ENCODE results near the gene IPCEF1. TPM values are rescaled to one million over a fixed set of nuclear protein-coding genes. Genes with fewer than 3 reads are reported as not detected.
"Not testable (repeated sequence)": the region's sequence is repeated elsewhere in the genome, so short reads cannot be mapped to it uniquely, and the experiment has no call there.

The IPCEF1 gene
- total RNA-seq, 4 donors from 2014 or later = 0.42 to 9.0 (median 3.1) TPM

- TF ChIP-seq EP300 (IDR thresholded peaks at IDR 0.05) = no peak
- no peak for TF ChIP-seq POLR2A (IDR thresholded peaks at IDR 0.05)
- no peak for TF ChIP-seq CTCF (IDR thresholded peaks at IDR 0.05)
- no peak for TF ChIP-seq POLR2AphosphoS5 (IDR thresholded peaks at IDR 0.05)
- no peaks in the 10 kb centered on the region for H3K9me3 ChIP-seq
- 74% methylated on average over 1 of the region's 1 CpG for WGBS
- no peak overlapping the region for H3K4me3 ChIP-seq
- no peaks in the 10 kb centered on the region for H3K36me3 ChIP-seq
- no peaks in the 10 kb centered on the region for H3K27me3 ChIP-seq
- no peaks in the 10 kb centered on the region for H3K4me1 ChIP-seq
- no peak for DNase-seq (ENCODE audit: low spot score in 2 of 2)
- no peak overlapping the region for H3K27ac ChIP-seq
Measured at GRCh38 chr6:154196333-154196885, 160.2 kb downstream of the IPCEF1 start.

- Histone ChIP-seq H3K27ac (no peak overlapping the region), H3K36me3 (no peaks in the 10 kb centered on the region), H3K4me1 (no peaks in the 10 kb centered on the region), H3K27me3 (no peaks in the 10 kb centered on the region), H3K4me3 (no peak overlapping the region), H3K9me3 (no peaks in the 10 kb centered on the region)
- no peak for TF ChIP-seq POLR2A (IDR thresholded peaks at IDR 0.05)
- TF ChIP-seq POLR2AphosphoS5 (IDR thresholded peaks at IDR 0.05) = no peak
- TF ChIP-seq EP300 (IDR thresholded peaks at IDR 0.05) = no peak
- TF ChIP-seq CTCF (IDR thresholded peaks at IDR 0.05) = no peak
- no peak for DNase-seq (ENCODE audit: low spot score in 2 of 2)
Measured at GRCh38 chr6:154187714-154188113, 168.9 kb downstream of the IPCEF1 start.

GRCh38 chr6:154187203-154187602 is 169.4 kb downstream of the IPCEF1 start:
- Histone ChIP-seq H3K9me3 (no peaks in the 10 kb centered on the region), H3K36me3 (no peaks in the 10 kb centered on the region), H3K4me1 (no peaks in the 10 kb centered on the region), H3K4me3 (no peak overlapping the region), H3K27me3 (no peaks in the 10 kb centered on the region), H3K27ac (no peak overlapping the region)
- no peak for DNase-seq (ENCODE audit: low spot score in 2 of 2)
- WGBS = 82% methylated on average over 3 of the region's 3 CpGs
- TF ChIP-seq POLR2AphosphoS5 (IDR thresholded peaks at IDR 0.05) (no peak), EP300 (IDR thresholded peaks at IDR 0.05) (no peak), CTCF (IDR thresholded peaks at IDR 0.05) (no peak), POLR2A (IDR thresholded peaks at IDR 0.05) (no peak)

GRCh38 chr6:154179434-154179833 is 177.2 kb downstream of the IPCEF1 start:
- TF ChIP-seq CTCF (IDR thresholded peaks at IDR 0.05) (no peak), POLR2A (IDR thresholded peaks at IDR 0.05) (no peak), POLR2AphosphoS5 (IDR thresholded peaks at IDR 0.05) (no peak), EP300 (IDR thresholded peaks at IDR 0.05) (no peak)
- Histone ChIP-seq H3K9me3 (no peaks in the 10 kb centered on the region), H3K4me1 (no peaks in the 10 kb centered on the region), H3K27ac (no peak overlapping the region), H3K4me3 (no peak overlapping the region), H3K36me3 (no peaks in the 10 kb centered on the region), H3K27me3 (no peaks in the 10 kb centered on the region)
- DNase-seq (ENCODE audit: low spot score in 2 of 2) = no peak
- WGBS = 69% methylated on average over 5 of the region's 5 CpGs

GRCh38 chr6:154172393-154172792 is 184.2 kb downstream of the IPCEF1 start:
- not testable (repeated sequence) for H3K27ac ChIP-seq; H3K4me1 ChIP-seq; H3K9me3 ChIP-seq; H3K36me3 ChIP-seq; DNase-seq (ENCODE audit: low spot score in 2 of 2); H3K4me3 ChIP-seq; H3K27me3 ChIP-seq
- WGBS = 79% methylated on average over 4 of the region's 5 CpGs

- DNase-seq (ENCODE audit: low spot score in 2 of 2) = no peak
- Histone ChIP-seq H3K4me1 (no peaks in the 10 kb centered on the region), H3K9me3 (no peaks in the 10 kb centered on the region), H3K27ac (no peak overlapping the region), H3K36me3 (no peaks in the 10 kb centered on the region), H3K4me3 (no peak overlapping the region), H3K27me3 (no peaks in the 10 kb centered on the region)
- TF ChIP-seq POLR2A (IDR thresholded peaks at IDR 0.05) (no peak), POLR2AphosphoS5 (IDR thresholded peaks at IDR 0.05) (no peak), EP300 (IDR thresholded peaks at IDR 0.05) (no peak), CTCF (IDR thresholded peaks at IDR 0.05) (no peak)
- 67% methylated on average over 2 of the region's 2 CpGs for WGBS
Measured at GRCh38 chr6:154170106-154170505, 186.5 kb downstream of the IPCEF1 start.

Measured in suprapubic skin (tissue), 4 donors.